ENCODE measurements around the gene PRKN.

Gene PRKN

DNA sequence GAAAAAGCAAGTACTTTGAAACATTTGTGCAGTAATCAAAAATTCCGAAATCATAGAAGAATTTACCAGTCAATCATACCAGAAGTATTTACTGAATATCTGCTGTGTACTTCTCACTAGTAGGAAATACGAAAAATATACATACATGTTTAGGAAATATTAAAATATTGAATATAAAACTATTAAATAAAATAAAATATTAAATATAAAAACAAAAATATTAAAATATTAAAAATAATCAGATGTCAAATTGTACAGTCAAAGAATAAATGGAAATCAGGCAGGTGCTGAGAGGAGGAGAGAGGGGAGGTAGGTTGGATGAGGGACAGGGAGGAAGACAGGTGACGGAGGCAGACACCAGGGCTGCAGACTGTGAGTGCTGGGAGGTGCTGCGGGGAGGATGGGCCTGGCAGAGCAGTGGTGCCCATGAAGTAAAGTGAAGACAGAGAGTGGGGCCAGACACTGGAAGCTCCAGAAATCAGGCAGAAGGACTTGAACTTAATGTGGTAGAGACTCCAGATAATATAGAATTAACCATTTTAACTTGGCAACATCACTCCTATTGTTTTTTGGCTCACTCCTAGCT is 55.9 kb downstream of the PRKN start:
- no peak for DNase-seq

GRCh38 chr6:162670345-162670744 is 57.2 kb downstream of the PRKN start:
- DNase-seq, result no peak

DNA sequence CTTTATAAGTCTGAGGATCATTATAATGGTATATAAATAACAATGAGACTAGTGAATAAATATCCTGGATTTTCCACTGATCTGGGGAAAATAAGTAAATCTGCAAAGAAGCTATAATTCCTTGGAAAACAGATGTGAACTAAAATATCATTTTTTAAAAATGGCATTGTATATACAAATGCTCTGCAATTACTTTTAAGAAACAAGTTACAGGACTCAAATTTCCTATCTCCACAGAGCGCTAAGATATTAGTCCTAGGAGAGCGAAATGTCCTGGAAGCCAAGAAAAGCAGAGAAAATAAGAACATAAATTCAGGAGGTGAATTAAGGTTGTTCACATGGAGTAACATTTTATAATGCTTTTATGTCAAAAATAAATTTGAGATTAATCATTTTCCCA is 61.3 kb downstream of the PRKN start:
- no peak for DNase-seq

DNA sequence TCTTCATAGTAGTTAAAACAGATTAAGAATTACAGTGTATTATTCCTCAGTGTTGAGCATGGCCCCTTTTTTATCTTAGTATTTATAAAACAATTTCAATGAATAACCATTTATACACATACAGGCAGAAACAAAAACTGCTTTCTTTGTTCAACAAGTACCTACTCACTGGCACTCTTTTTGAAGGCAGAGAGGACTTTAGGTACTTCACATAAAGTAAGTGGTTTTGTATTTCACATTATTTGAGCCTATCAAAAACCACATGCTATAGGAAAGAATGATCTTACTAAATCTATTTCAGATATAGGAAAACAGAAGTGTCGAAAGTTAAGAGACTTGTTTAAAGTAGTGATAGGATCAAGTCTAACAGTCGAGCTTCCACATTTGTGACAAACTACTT is 73.8 kb downstream of the PRKN start:
- DNase-seq, result no peak

GRCh38 chr6:162651505-162651904 is 76.1 kb downstream of the PRKN start:
- no peak for DNase-seq

DNA sequence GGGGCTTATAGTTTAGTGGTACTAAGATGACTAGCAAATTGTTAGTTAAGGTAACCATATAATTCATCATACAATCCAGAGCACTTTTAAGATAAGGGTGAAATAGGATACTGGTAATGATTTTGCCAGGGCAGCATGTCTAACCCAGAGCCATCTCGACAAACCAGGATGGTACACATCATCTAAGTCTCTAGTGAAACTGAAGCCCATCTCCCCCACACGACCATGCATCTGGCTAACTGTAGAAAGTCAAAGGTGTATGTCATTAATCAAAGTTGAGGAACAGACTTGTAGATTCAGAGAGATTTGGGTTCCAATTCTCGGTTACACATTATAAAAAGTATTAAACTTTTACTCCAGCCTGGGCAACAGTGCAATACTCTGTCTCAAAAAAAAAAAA is 78.3 kb downstream of the PRKN start:
- no peak for DNase-seq

DNA sequence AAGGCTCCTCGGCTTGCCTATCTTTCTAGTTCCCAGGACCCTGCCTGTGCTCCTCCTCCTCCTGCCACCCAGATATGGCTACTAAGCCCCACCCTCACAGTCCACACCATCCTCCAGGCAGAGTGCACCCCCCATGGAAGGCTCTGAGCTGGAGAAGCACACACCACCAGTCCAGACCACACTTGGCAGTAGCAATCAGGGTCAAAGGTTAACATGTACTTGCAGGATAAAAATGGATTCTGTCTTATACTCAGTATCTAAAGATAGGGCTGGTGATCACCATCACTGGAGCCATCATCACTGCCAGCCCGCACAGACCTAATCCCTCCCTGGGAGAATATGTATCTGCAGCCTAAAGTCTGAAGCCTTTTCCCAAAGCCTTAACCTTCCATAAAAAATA is 83.4 kb downstream of the PRKN start:
- DNase-seq, result no peak

DNA sequence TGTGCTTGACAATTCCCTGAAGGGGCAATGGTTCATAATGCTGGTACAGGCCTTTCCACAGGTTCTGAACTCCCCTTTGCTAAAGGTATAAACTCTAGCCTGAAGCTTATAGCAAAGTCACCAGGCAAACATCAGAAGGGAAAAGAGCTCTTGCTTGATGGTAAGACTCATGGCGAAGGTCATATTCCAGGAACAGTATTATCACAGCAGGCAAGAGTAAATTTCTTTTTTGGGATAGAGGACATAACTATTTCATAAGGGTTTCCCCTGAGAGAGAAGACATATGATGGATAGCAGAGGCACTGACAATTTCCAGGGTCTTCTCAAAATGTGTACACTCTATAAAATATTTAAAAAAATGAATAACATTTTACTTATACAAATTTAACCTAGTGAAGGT is 86.8 kb downstream of the PRKN start:
- DNase-seq, result no peak

- no peak for DNase-seq
Measured at GRCh38 chr6:162639951-162640350, 87.6 kb downstream of the PRKN start.

- no peak for DNase-seq
Measured at GRCh38 chr6:162638931-162639574, 88.5 kb downstream of the PRKN start.

- DNase-seq, result no peak
Measured at GRCh38 chr6:162637317-162637716, 90.2 kb downstream of the PRKN start.

GRCh38 chr6:162636167-162636566 is 91.4 kb downstream of the PRKN start:
- DNase-seq, result no peak

DNA sequence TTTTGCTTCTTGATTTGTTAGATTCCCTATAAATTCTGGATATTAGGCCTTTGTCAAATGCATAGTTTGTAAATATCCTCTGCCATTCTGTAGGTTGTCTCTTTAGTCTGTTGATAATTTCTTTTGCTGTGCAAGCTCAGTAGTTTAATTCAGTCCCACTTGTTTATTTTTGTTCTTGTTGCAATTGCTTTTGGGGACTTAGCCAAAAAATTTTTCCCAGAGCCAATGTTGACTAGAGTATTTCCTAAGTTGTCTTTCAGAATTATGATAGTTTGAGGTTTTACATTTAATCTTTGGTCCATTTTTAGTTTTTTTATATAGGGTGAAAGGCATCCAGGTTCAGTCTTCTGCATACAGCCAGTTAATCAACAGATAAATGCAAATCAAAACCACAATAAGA is 96.0 kb downstream of the PRKN start:
- DNase-seq, result no peak

GRCh38 chr6:162630069-162630468 is 97.5 kb downstream of the PRKN start:
- DNase-seq, result no peak

GRCh38 chr6:162627825-162628224 is 99.7 kb downstream of the PRKN start:
- no peak for DNase-seq

GRCh38 chr6:162627362-162627761 is 100.2 kb downstream of the PRKN start:
- DNase-seq, result no peak

DNA sequence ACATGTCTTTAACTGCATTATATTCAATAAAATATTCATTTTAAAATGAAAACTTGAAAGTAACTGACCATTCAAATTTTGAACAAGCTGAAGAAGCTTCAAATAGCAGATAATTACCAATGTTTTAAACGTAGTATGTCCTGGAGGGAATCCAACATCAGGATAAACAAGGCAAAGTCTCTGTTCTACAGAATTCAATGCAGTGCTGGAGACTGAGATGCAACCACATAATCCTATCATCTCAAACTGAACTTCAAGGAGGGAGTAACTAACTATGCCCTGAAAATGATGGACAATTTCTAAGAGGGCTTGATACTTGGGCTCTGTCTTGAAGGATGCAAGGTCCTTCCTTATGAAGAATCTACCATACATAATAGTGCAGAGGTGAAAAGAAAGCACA is 100.7 kb downstream of the PRKN start:
- no peak for DNase-seq

DNA sequence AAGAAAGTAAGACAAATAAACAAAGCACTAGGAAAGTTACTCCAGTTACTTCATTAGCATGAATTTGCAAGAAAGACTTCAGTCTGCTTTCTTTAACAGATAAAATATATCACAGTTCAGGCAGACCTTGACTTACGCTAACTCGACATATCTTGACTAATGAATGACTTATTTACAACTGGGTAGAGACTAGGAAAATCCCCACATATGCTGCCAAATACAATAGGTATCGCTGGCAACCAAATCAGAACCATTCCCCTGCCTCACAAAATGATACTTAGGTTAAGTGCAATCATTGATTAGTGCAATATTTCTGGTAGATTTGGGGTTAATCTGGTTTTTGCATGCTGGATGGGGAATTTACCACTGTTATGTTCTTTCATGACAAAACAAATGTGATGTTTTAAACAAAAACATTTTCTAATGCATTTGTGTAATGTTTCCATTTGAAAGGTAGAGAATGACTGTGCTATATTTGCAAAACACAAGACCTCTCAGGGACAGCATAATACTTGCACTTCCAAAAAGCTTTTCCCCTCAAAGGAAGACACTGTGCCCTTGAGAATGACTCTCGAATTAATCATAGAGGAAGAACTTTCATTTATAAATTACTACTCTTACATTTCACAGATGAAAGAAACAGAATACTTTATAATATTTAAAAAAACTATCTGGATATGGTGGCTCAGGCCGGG is 101.6 kb downstream of the PRKN start:
- DNase-seq, result no peak

DNA sequence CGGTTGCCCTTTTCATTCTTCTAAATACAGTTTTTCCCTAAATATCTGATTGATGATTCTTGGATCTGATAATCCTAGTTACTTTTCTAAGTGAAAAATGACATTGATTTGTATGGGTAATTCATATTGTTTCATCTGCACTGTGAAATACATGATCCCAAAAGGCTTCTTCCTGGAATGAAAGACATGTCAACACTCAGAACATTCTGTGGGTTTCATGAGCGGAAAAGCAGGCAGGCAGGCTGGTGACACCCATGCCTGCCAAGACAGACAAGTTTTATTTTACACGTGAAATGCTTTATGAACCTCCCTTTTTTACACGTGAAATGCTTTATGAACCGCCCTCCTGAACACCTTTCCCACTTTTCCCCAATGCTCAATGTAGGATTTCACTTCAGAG is 105.0 kb downstream of the PRKN start:
- no peak for DNase-seq

DNA sequence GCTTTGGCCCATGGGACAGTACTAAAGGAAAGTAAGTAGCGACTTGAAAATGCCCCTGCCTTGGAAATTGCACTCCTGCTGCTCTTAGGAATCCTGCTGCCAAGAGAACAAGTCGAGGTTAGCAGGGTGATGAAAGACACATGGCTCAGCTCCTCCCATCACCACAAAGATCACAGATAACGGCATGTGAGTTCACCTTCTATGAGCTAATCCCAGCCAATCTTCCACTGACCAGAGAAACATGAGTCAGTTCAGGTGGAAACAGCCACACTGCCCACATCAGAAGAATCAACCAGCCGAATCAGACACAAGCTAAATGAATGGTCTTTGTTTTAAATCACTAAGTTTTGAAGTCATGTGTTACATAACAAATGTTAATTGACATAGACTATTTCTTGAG is 106.3 kb downstream of the PRKN start:
- DNase-seq, result no peak

- no peak for DNase-seq
Measured at GRCh38 chr6:162620073-162620472, 107.5 kb downstream of the PRKN start.

DNA sequence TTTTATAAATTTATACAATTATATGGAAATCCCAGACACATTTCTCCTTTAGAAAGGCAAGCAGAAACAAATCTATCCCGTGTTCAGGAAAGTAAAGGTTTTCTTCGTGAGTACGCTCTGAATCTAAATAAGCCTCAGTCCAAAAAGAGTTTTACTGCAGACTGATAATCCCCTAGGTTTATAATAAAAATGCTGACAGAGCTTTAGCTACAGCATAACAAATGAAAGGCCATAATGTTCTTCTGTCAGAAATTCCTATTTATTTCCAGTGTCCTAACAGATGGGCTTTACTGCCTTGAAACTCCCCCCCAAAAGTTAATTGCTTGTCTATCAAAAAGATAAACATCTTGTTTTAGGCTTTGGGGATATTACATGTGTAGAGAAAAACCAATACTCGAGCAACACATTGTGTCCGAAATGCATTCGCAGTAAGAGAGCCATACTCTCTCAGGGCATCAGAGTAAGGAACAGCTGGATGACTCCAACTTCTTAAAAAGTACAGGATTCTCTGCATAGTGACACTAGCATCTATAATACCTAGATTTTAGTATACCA is 109.0 kb downstream of the PRKN start:
- no peak for DNase-seq

DNA sequence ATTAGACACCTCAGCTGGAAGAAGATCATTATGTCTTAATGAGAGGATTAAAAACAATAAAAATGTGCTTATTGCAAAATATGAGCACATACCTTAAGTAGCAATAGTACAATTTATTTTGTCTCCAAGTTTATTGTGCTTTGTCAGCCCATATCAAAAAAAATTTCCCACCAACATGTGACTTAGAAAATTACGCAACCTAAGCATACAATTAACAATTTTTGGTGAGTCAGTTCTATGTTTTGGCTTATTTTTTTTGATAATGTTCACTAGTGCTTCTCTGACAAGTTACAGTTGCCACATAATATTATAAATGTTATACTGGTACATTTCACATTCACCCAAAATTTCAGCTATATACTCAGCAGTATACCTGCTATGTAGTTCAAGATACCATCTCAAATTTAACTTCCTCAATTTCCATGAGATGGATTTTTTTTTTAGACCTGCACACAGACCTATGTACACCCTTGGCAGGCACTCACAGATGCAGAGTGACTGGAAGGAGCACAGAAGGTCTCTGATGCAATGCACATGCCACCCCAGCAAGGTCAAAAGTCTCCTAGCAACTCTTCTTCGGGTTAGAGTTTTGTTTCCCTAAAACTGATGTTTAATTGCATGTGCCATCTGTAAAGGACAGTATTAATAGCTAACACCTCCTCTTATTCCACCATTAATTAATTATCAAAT is 112.4 kb downstream of the PRKN start:
- no peak for DNase-seq

GRCh38 chr6:162613310-162613709 is 114.3 kb downstream of the PRKN start:
- no peak for DNase-seq

All from stimulated activated naive CD4-positive, alpha-beta T cell treated with Interleukin-2 at 50 U/mL for 16 hours (primary cell).